ENCODE measurements around the gene ACYP2. TPM values are rescaled to one million over a fixed set of nuclear protein-coding genes. Genes with fewer than 3 reads are reported as not detected.

Gene ACYP2
- total RNA-seq, 1 donor from 2014 or later: 7.0 TPM

DNA sequence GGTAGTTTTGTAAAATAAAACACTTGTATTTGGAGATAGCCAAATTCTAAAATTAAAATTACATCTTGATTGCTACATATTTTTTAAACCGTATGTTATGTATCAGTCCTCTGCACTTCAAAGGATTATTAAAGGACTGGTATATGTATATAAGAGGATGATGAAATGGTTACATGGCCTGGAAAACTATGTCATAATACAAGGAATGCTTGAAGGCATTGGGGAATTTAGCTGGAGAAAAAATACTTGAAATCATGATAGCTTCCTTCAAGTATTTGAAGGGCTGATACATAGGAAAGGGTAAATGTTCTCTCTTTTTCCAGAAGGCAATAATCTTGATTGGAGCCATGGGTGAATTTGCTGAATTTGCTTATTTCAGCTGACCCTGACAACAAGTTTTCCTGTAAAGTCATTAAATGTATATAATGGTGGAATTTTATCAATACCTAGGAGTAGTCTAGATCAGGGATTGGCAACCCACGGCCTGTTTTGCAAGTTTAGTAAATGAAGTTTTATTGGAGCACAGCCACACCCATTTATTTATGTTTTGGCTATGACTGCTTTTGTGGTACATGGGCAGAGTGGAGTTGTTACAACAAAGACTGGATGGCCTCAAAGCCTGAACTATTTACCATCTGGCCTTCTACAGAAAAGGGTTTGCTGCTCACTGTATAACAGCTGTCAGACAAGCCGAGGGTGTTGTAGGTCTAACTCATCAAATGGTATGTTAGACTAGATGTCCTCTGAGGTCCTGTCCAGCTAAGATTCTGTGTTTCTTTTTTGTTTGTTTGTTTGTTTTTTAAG lies 34.4 kb downstream of the ACYP2 start:
- H3K4me1 Mint-ChIP-seq (ENCODE audit: unreplicated experiment): no peaks in the 10 kb centered on the region
- H3K27ac Mint-ChIP-seq (ENCODE audit: unreplicated experiment): no peak overlapping the region
- no peaks in the 10 kb centered on the region for H3K27me3 Mint-ChIP-seq (ENCODE audit: unreplicated experiment)
- H3K4me3 Mint-ChIP-seq (ENCODE audit: unreplicated experiment): no peak overlapping the region
- TF ChIP-seq, protein P1, sequence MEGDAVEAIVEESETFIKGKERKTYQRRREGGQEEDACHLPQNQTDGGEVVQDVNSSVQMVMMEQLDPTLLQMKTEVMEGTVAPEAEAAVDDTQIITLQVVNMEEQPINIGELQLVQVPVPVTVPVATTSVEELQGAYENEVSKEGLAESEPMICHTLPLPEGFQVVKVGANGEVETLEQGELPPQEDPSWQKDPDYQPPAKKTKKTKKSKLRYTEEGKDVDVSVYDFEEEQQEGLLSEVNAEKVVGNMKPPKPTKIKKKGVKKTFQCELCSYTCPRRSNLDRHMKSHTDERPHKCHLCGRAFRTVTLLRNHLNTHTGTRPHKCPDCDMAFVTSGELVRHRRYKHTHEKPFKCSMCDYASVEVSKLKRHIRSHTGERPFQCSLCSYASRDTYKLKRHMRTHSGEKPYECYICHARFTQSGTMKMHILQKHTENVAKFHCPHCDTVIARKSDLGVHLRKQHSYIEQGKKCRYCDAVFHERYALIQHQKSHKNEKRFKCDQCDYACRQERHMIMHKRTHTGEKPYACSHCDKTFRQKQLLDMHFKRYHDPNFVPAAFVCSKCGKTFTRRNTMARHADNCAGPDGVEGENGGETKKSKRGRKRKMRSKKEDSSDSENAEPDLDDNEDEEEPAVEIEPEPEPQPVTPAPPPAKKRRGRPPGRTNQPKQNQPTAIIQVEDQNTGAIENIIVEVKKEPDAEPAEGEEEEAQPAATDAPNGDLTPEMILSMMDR (IDR thresholded peaks at IDR 0.05; ENCODE audit: unreplicated experiment): no peak
- DNase-seq (ENCODE audit: low spot score): no peak
- no peaks in the 10 kb centered on the region for H3K9me3 Mint-ChIP-seq (ENCODE audit: unreplicated experiment)
- H3K36me3 Mint-ChIP-seq (ENCODE audit: low read depth, unreplicated experiment): peaks cover 4% of the 10 kb centered on the region

GRCh38 chr2:54158311-54158710 lies 42.9 kb downstream of the ACYP2 start:
- Mint-ChIP-seq H3K27ac (ENCODE audit: unreplicated experiment) (no peak overlapping the region), H3K9me3 (ENCODE audit: unreplicated experiment) (no peaks in the 10 kb centered on the region), H3K4me1 (ENCODE audit: unreplicated experiment) (no peaks in the 10 kb centered on the region), H3K27me3 (ENCODE audit: unreplicated experiment) (no peaks in the 10 kb centered on the region), H3K4me3 (ENCODE audit: unreplicated experiment) (no peak overlapping the region), H3K36me3 (ENCODE audit: low read depth, unreplicated experiment) (peaks cover 4% of the 10 kb centered on the region)
- no peak for DNase-seq (ENCODE audit: low spot score)
- TF ChIP-seq, protein P1 (IDR thresholded peaks at IDR 0.05; ENCODE audit: unreplicated experiment): no peak

- no peaks in the 10 kb centered on the region for H3K9me3 Mint-ChIP-seq (ENCODE audit: unreplicated experiment)
- no peaks in the 10 kb centered on the region for H3K4me1 Mint-ChIP-seq (ENCODE audit: unreplicated experiment)
- no peaks in the 10 kb centered on the region for H3K27me3 Mint-ChIP-seq (ENCODE audit: unreplicated experiment)
- no peaks in the 10 kb centered on the region for H3K36me3 Mint-ChIP-seq (ENCODE audit: low read depth, unreplicated experiment)
- TF ChIP-seq, protein P1 (IDR thresholded peaks at IDR 0.05; ENCODE audit: unreplicated experiment): no peak
- H3K27ac Mint-ChIP-seq (ENCODE audit: unreplicated experiment): no peak overlapping the region
- no peak overlapping the region for H3K4me3 Mint-ChIP-seq (ENCODE audit: unreplicated experiment)
- DNase-seq (ENCODE audit: low spot score): no peak
Observed at GRCh38 chr2:54161660-54162424, 46.4 kb downstream of the ACYP2 start.

- Mint-ChIP-seq H3K36me3 (ENCODE audit: low read depth, unreplicated experiment) (no peaks in the 10 kb centered on the region), H3K4me3 (ENCODE audit: unreplicated experiment) (no peak overlapping the region), H3K9me3 (ENCODE audit: unreplicated experiment) (no peaks in the 10 kb centered on the region), H3K4me1 (ENCODE audit: unreplicated experiment) (no peaks in the 10 kb centered on the region), H3K27ac (ENCODE audit: unreplicated experiment) (no peak overlapping the region), H3K27me3 (ENCODE audit: unreplicated experiment) (no peaks in the 10 kb centered on the region)
- TF ChIP-seq, protein P1 (IDR thresholded peaks at IDR 0.05; ENCODE audit: unreplicated experiment): no peak
- no peak for DNase-seq (ENCODE audit: low spot score)
Observed at GRCh38 chr2:54164106-54164505, 48.7 kb downstream of the ACYP2 start.

Measured in endothelial cell (in vitro differentiated cells).